OCI-LY1 (cell line): Measurements from ENCODE around the gene CCNE1.
"Not testable (repeated sequence)": the region's sequence is repeated elsewhere in the genome, so short reads cannot be mapped to it uniquely, and the experiment has no call there.

ENCODE experiments used
- H2AFZ ChIP-seq: fragments of 200-600 bp; sonication (generic), shearing (Covaris generic); 2 replicates; pipeline ENCODE4 v1.6.0; 2014; ENCODE audit warnings: antibody characterized with exemption, mild to moderate bottlenecking, low read length
- H3F3A ChIP-seq: fragments of 200-600 bp; sonication (generic), shearing (Covaris generic); 2 replicates; pipeline ENCODE4 v1.6.0; 2014; ENCODE audit warnings: mild to moderate bottlenecking, antibody characterized with exemption, low read length, moderate library complexity; ENCODE audit not compliant: insufficient read depth
- H3K27ac ChIP-seq: fragments of 200-600 bp; sonication (generic); 2 replicates; pipeline ENCODE4 v1.5.1; 2014; ENCODE audit warnings: low read length, mixed run types, mild to moderate bottlenecking, low read depth; ENCODE audit not compliant: poor library complexity, severe bottlenecking
- H3K27me3 ChIP-seq: fragments of 200-600 bp; sonication (generic); 2 replicates; pipeline ENCODE4 v1.6.0; 2014; ENCODE audit warnings: antibody characterized with exemption, mild to moderate bottlenecking, low read length, moderate library complexity; ENCODE audit not compliant: insufficient read depth
- H3K36me3 ChIP-seq: fragments of 200-600 bp; sonication (generic); 2 replicates; pipeline ENCODE4 v1.6.1; 2014; ENCODE audit warnings: mild to moderate bottlenecking, antibody characterized with exemption, low read length, moderate library complexity, mixed read lengths; ENCODE audit not compliant: insufficient read depth
- H3K4me1 ChIP-seq: fragments of 200-600 bp; sonication (generic); 2 replicates; pipeline ENCODE4 v1.5.1; 2014; ENCODE audit warnings: mild to moderate bottlenecking, low read length, moderate library complexity; ENCODE audit not compliant: insufficient read depth, severe bottlenecking
- H3K4me2 ChIP-seq: fragments of 200-600 bp; sonication (generic), shearing (Covaris generic); 2 replicates; pipeline ENCODE4 v1.6.1; 2014; ENCODE audit warnings: low read length
- H3K4me3 ChIP-seq: fragments of 200-600 bp; sonication (generic); 2 replicates; pipeline ENCODE4 v1.5.1; 2014; ENCODE audit warnings: low read length, low read depth, mild to moderate bottlenecking, mixed read lengths; ENCODE audit not compliant: poor library complexity, severe bottlenecking
- H3K79me2 ChIP-seq: fragments of 200-600 bp; shearing (Covaris generic); 2 replicates; pipeline ENCODE4 v1.6.1; 2016; ENCODE audit warnings: mixed run types, low read length, mixed read lengths; ENCODE audit not compliant: insufficient read depth
- H3K9ac ChIP-seq: fragments of 200-600 bp; sonication (generic), shearing (Covaris generic); 2 replicates; pipeline ENCODE4 v1.6.1; 2014; ENCODE audit warnings: mild to moderate bottlenecking, low read length, mixed read lengths
- H3K9me2 ChIP-seq: fragments of 200-600 bp; sonication (generic), shearing (Covaris generic); 2 replicates; pipeline ENCODE4 v1.6.1; 2014; ENCODE audit warnings: low read depth, mild to moderate bottlenecking, low read length, mixed read lengths
- H3K9me3 ChIP-seq: fragments of 200-600 bp; shearing (Covaris generic); 2 replicates; pipeline ENCODE4 v1.6.1; 2014; ENCODE audit warnings: low read length, mixed read lengths
- H4K20me1 ChIP-seq: fragments of 200-600 bp; sonication (generic), shearing (Covaris generic); 2 replicates; pipeline ENCODE4 v1.6.0; 2016; ENCODE audit warnings: mild to moderate bottlenecking, low read length; ENCODE audit not compliant: insufficient read depth
- CTCF ChIP-seq: fragments of 200-600 bp; sonication (generic), shearing (Covaris generic); IDR thresholded peaks from 2 replicates; pipeline ENCODE4 v1.5.1; 2017; ENCODE audit warnings: mild to moderate bottlenecking, antibody characterized with exemption, low read length, moderate library complexity, mixed read lengths
- EZH2 ChIP-seq: fragments of 200-600 bp; sonication (generic), shearing (Covaris generic); IDR thresholded peaks from 2 replicates; pipeline ENCODE4 v1.8.0; 2017; ENCODE audit warnings: borderline replicate concordance, mixed run types, mild to moderate bottlenecking, antibody characterized with exemption, low read length, moderate library complexity, mixed read lengths

CCNE1 gene

DNA sequence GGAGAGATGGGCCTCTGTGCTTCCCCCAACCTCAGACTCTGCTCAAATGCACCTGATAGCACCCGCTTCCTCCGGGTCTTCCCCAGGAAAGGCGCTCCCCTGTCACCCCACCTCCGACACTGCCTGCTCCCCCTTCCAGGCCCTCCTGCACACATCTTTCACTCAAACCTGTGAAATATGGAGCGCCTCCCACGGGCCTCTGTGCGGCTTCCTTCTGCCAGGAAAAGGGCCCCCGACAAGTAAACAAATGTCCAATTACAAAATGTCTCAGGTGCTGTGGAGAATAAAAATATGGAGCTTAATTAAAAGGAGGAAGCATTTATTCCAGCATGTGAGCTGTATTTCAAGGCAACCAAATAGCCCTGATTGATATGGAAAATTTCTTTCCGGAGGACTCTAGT lies 15.6 kb upstream of the CCNE1 start:
- Histone ChIP-seq H3K27ac (no peak overlapping the region), H3K79me2 (no peaks in the 10 kb centered on the region), H3K4me1 (no peaks in the 10 kb centered on the region), H2AFZ (no peak overlapping the region), H3K4me2 (no peak overlapping the region), H3K36me3 (no peaks in the 10 kb centered on the region), H3K9ac (no peak overlapping the region), H3F3A (no peaks in the 10 kb centered on the region), H3K9me3 (no peaks in the 10 kb centered on the region), H3K27me3 (peaks cover 8% of the 10 kb centered on the region; the same call in 1 of the 2 replicates), H4K20me1 (no peaks in the 10 kb centered on the region), H3K4me3 (no peak overlapping the region), H3K9me2 (no peaks in the 10 kb centered on the region)
- no peak for TF ChIP-seq EZH2
- no peak for TF ChIP-seq CTCF

DNA sequence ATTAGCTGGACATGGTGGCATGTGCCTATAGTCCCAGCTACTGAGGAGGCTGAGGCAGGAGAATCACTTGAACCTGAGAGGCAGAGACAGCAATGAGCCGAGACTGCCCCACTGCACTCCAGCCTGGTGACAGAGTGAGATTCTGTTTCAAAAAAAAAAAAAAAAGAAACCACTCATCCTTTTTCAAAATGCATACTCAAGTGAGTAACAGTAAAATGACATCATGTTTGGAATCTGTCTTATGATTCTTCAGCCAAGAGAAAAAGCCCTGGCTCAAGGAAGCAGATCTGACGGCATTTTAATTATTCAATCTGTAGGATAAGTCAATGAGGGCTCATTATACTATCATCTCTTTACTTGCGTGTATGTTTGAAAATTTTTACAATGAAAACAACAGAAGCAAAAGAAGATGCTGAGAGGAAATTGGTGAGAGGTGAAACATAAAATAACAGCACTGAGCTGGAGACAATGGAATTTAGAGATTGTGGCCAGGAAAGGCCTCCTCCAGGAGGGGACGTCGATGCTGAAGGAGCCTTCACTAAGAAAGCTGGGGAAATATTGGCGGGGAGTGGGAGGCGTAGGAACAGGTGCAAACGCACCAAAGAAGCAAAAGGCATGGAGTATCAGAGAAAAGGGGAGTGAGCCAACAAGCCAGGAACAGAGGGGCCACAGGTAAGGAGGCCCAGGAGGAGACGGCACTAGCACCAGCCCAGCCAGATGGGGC lies 12.9 kb upstream of the CCNE1 start:
- Histone ChIP-seq H3K4me3 (no peak overlapping the region), H3K4me2 (no peak overlapping the region), H3K27me3 (peaks cover 8% of the 10 kb centered on the region; the same call in 1 of the 2 replicates), H3K4me1 (no peaks in the 10 kb centered on the region), H3K9me3 (no peaks in the 10 kb centered on the region), H3K9ac (no peak overlapping the region), H3K79me2 (no peaks in the 10 kb centered on the region), H2AFZ (no peak overlapping the region), H3F3A (no peaks in the 10 kb centered on the region), H3K36me3 (no peaks in the 10 kb centered on the region), H3K9me2 (no peaks in the 10 kb centered on the region), H4K20me1 (no peaks in the 10 kb centered on the region), H3K27ac (no peak overlapping the region)
- no peak for TF ChIP-seq EZH2
- TF ChIP-seq CTCF: no peak

- TF ChIP-seq CTCF (no peak), EZH2 (no peak)
- H3K36me3 ChIP-seq: no peaks in the 10 kb centered on the region
- H3K9me3 ChIP-seq: no peaks in the 10 kb centered on the region
- H3K4me3 ChIP-seq: no peak overlapping the region
- H4K20me1 ChIP-seq: no peaks in the 10 kb centered on the region
- no peak overlapping the region for H2AFZ ChIP-seq
- H3K9me2 ChIP-seq: no peaks in the 10 kb centered on the region
- no peaks in the 10 kb centered on the region for H3F3A ChIP-seq
- H3K27me3 ChIP-seq: peaks cover 7% of the 10 kb centered on the region; the same call in 1 of the 2 replicates
- no peak overlapping the region for H3K27ac ChIP-seq
- H3K4me2 ChIP-seq: no peak overlapping the region
- no peaks in the 10 kb centered on the region for H3K79me2 ChIP-seq
- H3K9ac ChIP-seq: no peak overlapping the region
- peaks cover 6% of the 10 kb centered on the region for H3K4me1 ChIP-seq
These were observed 11.5 kb upstream of the CCNE1 start for GRCh38 chr19:29800100-29800825.

DNA sequence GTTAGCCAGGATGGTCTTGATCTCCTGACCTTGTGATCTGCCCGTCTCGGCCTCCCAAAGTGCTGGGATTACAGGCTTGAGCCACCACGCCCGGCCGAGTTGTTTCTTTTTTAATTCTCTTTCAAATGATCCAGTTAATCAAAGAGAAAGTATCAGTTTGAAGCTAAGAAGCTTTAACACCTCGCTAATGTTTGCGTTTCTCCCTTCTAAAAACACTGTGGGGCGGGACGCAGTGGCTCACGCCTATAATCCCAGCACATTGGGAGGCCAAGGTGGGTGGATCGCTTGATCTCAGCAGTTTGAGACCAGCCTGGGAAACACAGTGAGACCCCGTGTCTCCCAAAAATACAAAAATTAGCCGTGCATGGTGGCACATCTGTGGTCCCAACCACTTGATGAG lies 7.8 kb upstream of the CCNE1 start:
- not testable (repeated sequence) for H3K9me3 ChIP-seq, H4K20me1 ChIP-seq, H3K27me3 ChIP-seq, H3K27ac ChIP-seq, H3F3A ChIP-seq, H2AFZ ChIP-seq, H3K4me1 ChIP-seq, H3K4me2 ChIP-seq, H3K9ac ChIP-seq, H3K4me3 ChIP-seq, H3K9me2 ChIP-seq, H3K79me2 ChIP-seq, H3K36me3 ChIP-seq
